Measurements from ENCODE around the gene SEZ6L2. TPM values are rescaled to one million over a fixed set of nuclear protein-coding genes. Genes with fewer than 3 reads are reported as not detected.

SEZ6L2 gene
- total RNA-seq, 4 donors from 2014 or later, result 0.84 to 4.9 (median 1.3) TPM

- no peak overlapping the region for H3K4me3 ChIP-seq
- peaks cover 0 to 8% (median 0%) of the 10 kb centered on the region in 4 donors for H3K4me1 ChIP-seq
- H3K36me3 ChIP-seq, result peaks cover 2 to 86% (median 41%) of the 10 kb centered on the region in 3 donors
- H3K27me3 ChIP-seq, result no peaks in the 10 kb centered on the region
- DNase-seq (ENCODE audit: low spot score in 2 of 2), result no peak
- H3K9me3 ChIP-seq, result no peaks in the 10 kb centered on the region
- WGBS, 2 donors, result 89% methylated on average over 27 to 28 of the region's 28 CpGs
- H3K27ac ChIP-seq, result no peak overlapping the region
- no peak for TF ChIP-seq EP300 (IDR thresholded peaks at IDR 0.05)
- no peak for TF ChIP-seq CTCF (IDR thresholded peaks at IDR 0.05)
- TF ChIP-seq POLR2A (IDR thresholded peaks at IDR 0.05), result no peak
These were observed 54.6 kb downstream of the SEZ6L2 start for GRCh38 chr16:29844575-29845331.

DNA sequence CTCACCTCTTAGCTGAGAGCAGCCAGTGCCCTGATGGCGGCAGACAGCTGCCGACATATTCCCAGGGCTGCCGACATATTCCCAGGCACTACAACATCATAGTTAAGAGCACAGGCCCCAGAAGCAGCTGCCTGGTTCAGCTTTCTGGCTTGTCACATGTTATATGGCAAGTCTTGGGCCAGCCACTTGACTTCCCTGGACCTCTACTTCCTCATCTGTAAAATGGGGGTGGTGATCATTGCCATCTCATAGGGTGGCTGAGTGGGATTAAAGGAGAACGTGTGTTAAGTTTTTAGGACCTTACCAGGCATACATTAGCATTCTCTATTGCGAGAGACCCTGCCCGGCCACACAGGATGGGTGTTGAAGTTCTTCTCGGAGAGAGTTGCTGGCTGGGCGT lies 55.4 kb downstream of the SEZ6L2 start:
- no peak for DNase-seq (ENCODE audit: low spot score in 2 of 2)
- whole genome bisulfite sequencing, 2 donors, result 88 to 95% methylated on average over 6 to 8 of the region's 8 CpGs
- Histone ChIP-seq H3K4me3 (no peak overlapping the region), H3K9me3 (no peaks in the 10 kb centered on the region), H3K27me3 (no peaks in the 10 kb centered on the region), H3K4me1 (no peaks in the 10 kb centered on the region), H3K36me3 (peaks cover 2 to 94% (median 41%) of the 10 kb centered on the region in 3 donors), H3K27ac (no peak overlapping the region)
- no peak for TF ChIP-seq CTCF (IDR thresholded peaks at IDR 0.05)
- TF ChIP-seq EP300 (IDR thresholded peaks at IDR 0.05), result no peak
- no peak for TF ChIP-seq POLR2A (IDR thresholded peaks at IDR 0.05)

- DNase-seq (ENCODE audit: low spot score in 2 of 2), result no peak
- H3K4me1 ChIP-seq, result no peaks in the 10 kb centered on the region
- no peaks in the 10 kb centered on the region for H3K27me3 ChIP-seq
- H3K36me3 ChIP-seq, result peaks cover 2 to 100% (median 47%) of the 10 kb centered on the region in 3 donors
- no peaks in the 10 kb centered on the region for H3K9me3 ChIP-seq
- H3K4me3 ChIP-seq, result no peak overlapping the region
- TF ChIP-seq CTCF (IDR thresholded peaks at IDR 0.05) (no peak), EP300 (IDR thresholded peaks at IDR 0.05) (no peak), POLR2A (IDR thresholded peaks at IDR 0.05) (no peak)
- no peak overlapping the region for H3K27ac ChIP-seq
- WGBS, 2 donors, result 87 to 93% methylated on average over 9 of the region's 9 CpGs
These were observed 56.5 kb downstream of the SEZ6L2 start for GRCh38 chr16:29842732-29843346.

GRCh38 chr16:29841631-29842030 lies 57.7 kb downstream of the SEZ6L2 start:
- H3K4me1 ChIP-seq, result no peaks in the 10 kb centered on the region
- no peaks in the 10 kb centered on the region for H3K27me3 ChIP-seq
- H3K36me3 ChIP-seq, result peaks cover 6 to 100% (median 35%) of the 10 kb centered on the region in 3 donors
- TF ChIP-seq EP300 (IDR thresholded peaks at IDR 0.05) (no peak), POLR2A (IDR thresholded peaks at IDR 0.05) (no peak), CTCF (IDR thresholded peaks at IDR 0.05) (no peak)
- H3K4me3 ChIP-seq, result no peak overlapping the region
- H3K27ac ChIP-seq, result no peak overlapping the region
- no peak for DNase-seq (ENCODE audit: low spot score in 2 of 2)
- no peaks in the 10 kb centered on the region for H3K9me3 ChIP-seq
- WGBS, 2 donors, result 88 to 91% methylated on average over 20 to 23 of the region's 23 CpGs

DNA sequence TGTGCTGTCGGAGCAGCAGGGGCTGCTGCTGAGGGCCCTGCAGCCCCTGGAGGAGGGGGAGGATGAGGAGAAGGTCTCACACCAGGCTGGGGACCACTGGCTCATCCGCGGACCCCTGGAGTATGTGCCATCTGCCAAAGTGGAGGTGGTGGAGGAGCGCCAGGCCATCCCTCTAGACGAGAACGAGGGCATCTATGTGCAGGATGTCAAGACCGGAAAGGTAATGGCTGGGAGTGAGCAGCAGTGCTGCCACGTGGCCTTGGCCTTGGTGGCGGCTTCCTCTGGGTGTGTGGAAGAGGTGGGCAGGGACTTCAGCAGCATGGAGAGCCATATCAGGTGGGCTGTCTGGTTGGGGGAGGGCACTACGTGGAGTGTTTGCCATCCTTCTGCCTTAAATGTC lies 59.1 kb downstream of the SEZ6L2 start:
- TF ChIP-seq EP300 (IDR thresholded peaks at IDR 0.05) (no peak), CTCF (IDR thresholded peaks at IDR 0.05) (no peak), POLR2A (IDR thresholded peaks at IDR 0.05) (no peak)
- H3K9me3 ChIP-seq, result no peaks in the 10 kb centered on the region
- H3K4me1 ChIP-seq, result no peaks in the 10 kb centered on the region
- H3K36me3 ChIP-seq, result peaks cover 6 to 100% (median 28%) of the 10 kb centered on the region in 3 donors
- H3K4me3 ChIP-seq, result no peak overlapping the region
- WGBS, 2 donors, result 82 to 88% methylated on average over 10 of the region's 10 CpGs
- no peak for DNase-seq (ENCODE audit: low spot score in 2 of 2)
- H3K27ac ChIP-seq, result no peak overlapping the region
- H3K27me3 ChIP-seq, result no peaks in the 10 kb centered on the region

Data from tibial nerve (tissue), 4 donors.